Common myeloid progenitor, CD34-positive (primary cell): Measurements from ENCODE around the gene DHX15.

ENCODE experiments used
- CTCF ChIA-PET: fragments of 350-600 bp; sonication (Branson Sonifier 250); formaldehyde crosslinking; loops from one replicate; lab custom pipeline; 2021; ENCODE audit warnings: antibody characterized with exemption; lab: Charles Lee
- POLR2A ChIA-PET: fragments of 350-600 bp; sonication (Branson Sonifier 250); formaldehyde crosslinking; loops from one replicate; lab custom pipeline; 2021; ENCODE audit warnings: antibody characterized with exemption; lab: Charles Lee
- DNase-seq, 3 donors: peaks; one replicate each; pipeline versions ENCODE4 v3.0.0 to v3.0.0-alpha.2; 2013
- H3K27ac ChIP-seq, 2 experiments: 1 replicate in 1 of 2; 2 replicates in 1 of 2; pipeline ENCODE4 v1.7.0; 2013; ENCODE audit warnings: inconsistent platforms in 2 of 2, low read length in 2 of 2, mild to moderate bottlenecking in 2 of 2, low read depth in 1 of 2, moderate library complexity in 1 of 2; ENCODE audit not compliant: severe bottlenecking in 2 of 2, insufficient read depth in 1 of 2, poor library complexity in 1 of 2
- H3K27me3 ChIP-seq, 5 experiments: replicated peaks in 2 of 5; 1 replicate in 3 of 5; 2 replicates in 2 of 5; pipeline versions ENCODE4 v1.6.1 to v1.7.0; 2013; ENCODE audit warnings: low read length in 4 of 5, mild to moderate bottlenecking in 2 of 5, moderate library complexity in 2 of 5, inconsistent platforms in 1 of 5; ENCODE audit not compliant: insufficient read depth in 5 of 5, control insufficient read depth in 4 of 5
- H3K36me3 ChIP-seq, 4 experiments: 1 replicate in 2 of 4; 2 replicates in 2 of 4; pipeline versions ENCODE4 v1.6.1 to v1.7.0; 2013; ENCODE audit warnings: low read length in 3 of 4, control low read depth in 1 of 4, mild to moderate bottlenecking in 1 of 4; ENCODE audit not compliant: control insufficient read depth in 4 of 4, insufficient read depth in 4 of 4
- H3K4me1 ChIP-seq, 4 experiments: 1 replicate in 3 of 4; 2 replicates in 1 of 4; pipeline versions ENCODE4 v1.6.1 to v1.7.1; 2013; ENCODE audit warnings: low read length in 3 of 4, mild to moderate bottlenecking in 3 of 4, control low read depth in 1 of 4, inconsistent platforms in 1 of 4, moderate library complexity in 1 of 4; ENCODE audit not compliant: control insufficient read depth in 4 of 4, insufficient read depth in 4 of 4; ENCODE audit errors: control extremely low read depth in 1 of 4
- H3K4me3 ChIP-seq, 7 experiments: 1 replicate in 4 of 7; 2 replicates in 3 of 7; pipeline versions ENCODE4 v1.5.1 to v1.7.0; 2013; ENCODE audit warnings: mild to moderate bottlenecking in 7 of 7, low read length in 6 of 7, moderate library complexity in 6 of 7, inconsistent platforms in 2 of 7, low read depth in 2 of 7, control low read depth in 1 of 7; ENCODE audit not compliant: insufficient read depth in 4 of 7, control insufficient read depth in 1 of 7; ENCODE audit errors: extremely low read depth in 1 of 7
- H3K9me3 ChIP-seq, 5 experiments: 1 replicate in 4 of 5; 2 replicates in 1 of 5; pipeline versions ENCODE4 v1.6.1 to v1.7.1; 2013; ENCODE audit warnings: low read length in 4 of 5, mild to moderate bottlenecking in 2 of 5, inconsistent platforms in 1 of 5, low read depth in 1 of 5, moderate library complexity in 1 of 5; ENCODE audit not compliant: control insufficient read depth in 4 of 5, insufficient read depth in 2 of 5; ENCODE audit errors: control extremely low read depth in 1 of 5
- WGBS: methylation state at CpG from one replicate; pipeline ENCODE4 v1.1.5; 2013; ENCODE audit not compliant: insufficient coverage; 5-methylcytosine and 5-hydroxymethylcytosine counted together

DHX15 gene

DNA sequence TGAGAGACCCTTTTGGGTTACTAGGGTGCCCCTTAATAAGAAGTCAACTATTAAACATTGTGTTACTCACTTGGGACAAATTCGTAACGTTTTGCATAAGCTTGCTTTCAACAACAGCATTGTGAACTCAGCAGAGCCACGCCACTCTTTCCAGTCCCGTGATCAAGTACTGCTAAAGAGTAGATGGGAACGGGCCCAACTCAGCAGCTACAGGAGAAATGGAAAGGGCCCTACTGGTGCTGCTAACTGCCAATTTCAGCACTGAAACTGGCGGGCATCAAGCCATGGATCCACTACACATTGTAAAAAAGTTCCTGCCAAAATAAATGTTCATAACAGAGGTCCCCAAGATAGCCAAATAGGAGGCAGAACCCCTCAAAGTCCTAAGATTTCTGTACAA, 19.0 kb upstream of the DHX15 start:
- H3K9me3 ChIP-seq: peaks cover 0 to 9% (median 0%) of the 10 kb centered on the region in 5 experiments
- DNase-seq: no peak
- ChIA-PET CTCF (interaction anchor here (0.6 kb wide), 1 partner anchor 25 kb away, joined by 3 read pairs; no protein-coding TSS in a partner anchor), POLR2A (no interaction called here)
- WGBS: 94% methylated on average over 5 of the region's 6 CpGs
- no peaks in the 10 kb centered on the region for H3K4me1 ChIP-seq
- H3K36me3 ChIP-seq: no peaks in the 10 kb centered on the region
- H3K4me3 ChIP-seq: no peak overlapping the region
- H3K27me3 ChIP-seq: no peaks in the 10 kb centered on the region
- no peak overlapping the region for H3K27ac ChIP-seq

- CTCF ChIA-PET: interaction anchor here (1.1 kb wide), 1 partner anchor 12 kb away, joined by 3 read pairs; no protein-coding TSS in a partner anchor
Measured at GRCh38 chr4:24601121-24601520, 16.8 kb upstream of the DHX15 start.

DNA sequence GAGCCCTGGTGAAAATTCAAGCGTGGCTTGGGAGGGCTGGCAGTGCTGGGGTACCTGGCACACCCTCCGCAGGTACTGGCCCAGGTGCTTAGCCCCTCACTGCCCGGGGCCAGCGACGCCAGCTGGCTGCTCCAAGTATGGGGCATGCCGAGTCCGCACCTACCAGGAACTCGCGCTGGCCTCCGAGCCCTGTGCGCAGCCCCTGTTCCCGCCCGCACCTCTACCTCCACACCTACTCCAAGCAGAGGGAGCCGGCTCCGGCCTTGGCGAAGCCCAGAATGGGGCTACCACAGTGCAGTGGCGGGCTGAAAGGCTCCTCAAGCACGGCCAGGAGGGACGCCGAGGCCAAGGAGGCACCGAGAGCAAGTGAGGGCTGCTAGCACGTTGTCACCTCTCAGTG, 14.9 kb upstream of the DHX15 start:
- DNase-seq: no peak
- Histone ChIP-seq H3K36me3 (no peaks in the 10 kb centered on the region), H3K27me3 (no peaks in the 10 kb centered on the region), H3K9me3 (peaks cover 0 to 3% (median 2%) of the 10 kb centered on the region in 5 experiments), H3K4me1 (no peaks in the 10 kb centered on the region), H3K27ac (no peak overlapping the region), H3K4me3 (no peak overlapping the region)
- 97% methylated on average over 18 of the region's 22 CpGs for WGBS
- CTCF ChIA-PET: no interaction called here
- POLR2A ChIA-PET: no interaction called here

More at GRCh38 chr4:24601121-24601520, 16.8 kb upstream of the DHX15 start:
- H3K4me1 ChIP-seq: no peaks in the 10 kb centered on the region
- no peaks in the 10 kb centered on the region for H3K36me3 ChIP-seq
- peaks cover 0 to 11% (median 2%) of the 10 kb centered on the region in 5 experiments for H3K9me3 ChIP-seq
- no CpG with 5 or more reads among the region's 1 CpG for WGBS
- no peak overlapping the region for H3K4me3 ChIP-seq
- H3K27ac ChIP-seq: no peak overlapping the region
- no peak for DNase-seq
- H3K27me3 ChIP-seq: no peaks in the 10 kb centered on the region
- POLR2A ChIA-PET: no interaction called here

DNA sequence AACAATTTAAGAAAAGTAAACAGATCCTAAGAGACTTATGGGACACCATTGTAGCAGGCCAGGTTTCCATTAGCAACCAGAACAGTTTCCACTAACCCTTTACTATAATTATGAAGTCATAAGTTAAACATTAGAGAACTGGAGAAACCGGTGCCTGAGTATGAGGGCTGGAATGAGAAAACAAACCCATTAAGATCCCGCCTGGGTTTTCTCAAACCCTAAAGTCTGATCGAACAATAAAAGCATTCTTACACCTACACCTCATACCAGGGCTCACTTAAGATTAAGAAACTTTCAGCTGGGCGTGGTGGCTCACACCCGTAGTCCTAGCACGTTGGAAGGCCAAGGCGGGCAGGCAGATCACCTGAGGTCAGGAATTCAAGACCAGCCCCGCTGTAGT, 13.7 kb upstream of the DHX15 start:
- Histone ChIP-seq H3K4me1 (no peaks in the 10 kb centered on the region), H3K9me3 (peaks cover 0 to 5% (median 2%) of the 10 kb centered on the region in 5 experiments), H3K27ac (no peak overlapping the region), H3K4me3 (no peak overlapping the region), H3K27me3 (peaks cover 0 to 3% (median 0%) of the 10 kb centered on the region in 5 experiments), H3K36me3 (no peaks in the 10 kb centered on the region)
- CTCF ChIA-PET: no interaction called here
- DNase-seq: no peak
- POLR2A ChIA-PET: no interaction called here
- no CpG with 5 or more reads among the region's 8 CpGs for WGBS

DNA sequence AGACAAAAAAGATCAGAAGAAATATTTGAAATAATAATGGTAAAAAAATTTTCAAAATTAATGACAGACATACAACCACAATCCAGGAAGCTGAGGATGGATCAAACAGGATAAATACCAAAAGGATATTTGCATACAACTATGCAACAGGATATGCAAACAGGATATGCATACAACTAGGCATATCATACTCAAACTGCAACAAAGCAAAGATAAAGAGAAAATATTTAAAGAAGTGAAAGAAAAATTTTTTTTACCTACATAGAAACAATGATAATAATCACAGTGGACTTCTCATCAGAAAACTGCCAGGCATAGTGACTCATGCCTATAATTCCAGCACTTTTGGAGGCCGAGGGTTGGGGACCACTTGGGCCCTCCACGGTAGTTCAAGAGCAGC, 11.3 kb upstream of the DHX15 start:
- DNase-seq: no peak
- Histone ChIP-seq H3K27me3 (peaks cover 0 to 4% (median 0%) of the 10 kb centered on the region in 5 experiments), H3K4me3 (no peak overlapping the region), H3K9me3 (peaks cover 1 to 11% (median 5%) of the 10 kb centered on the region in 5 experiments), H3K27ac (no peak overlapping the region), H3K4me1 (no peaks in the 10 kb centered on the region), H3K36me3 (no peaks in the 10 kb centered on the region)
- no CpG with 5 or more reads among the region's 2 CpGs for WGBS
- POLR2A ChIA-PET: no interaction called here
- CTCF ChIA-PET: interaction anchor here (1.0 kb wide), 1 partner anchor 109 kb away, joined by 3 read pairs; no protein-coding TSS in a partner anchor

DNA sequence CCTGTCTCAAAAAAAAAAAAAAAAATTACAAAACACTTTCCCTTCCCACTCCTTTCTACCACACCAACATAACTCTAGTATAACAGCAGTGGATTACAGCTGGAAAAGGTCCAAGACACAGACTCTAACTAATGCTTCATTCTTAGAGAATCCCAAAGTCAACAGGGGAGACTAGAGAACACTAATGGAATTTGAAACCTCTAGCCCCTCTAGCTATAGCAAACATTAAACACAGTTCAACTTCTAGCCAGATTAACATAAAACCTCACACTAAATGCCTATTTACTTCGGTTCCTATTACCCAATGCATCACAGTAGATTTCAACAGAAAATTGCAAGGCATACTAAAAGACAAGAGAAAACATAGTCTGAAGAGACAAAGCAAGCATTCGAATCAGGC, 10.5 kb upstream of the DHX15 start:
- H3K9me3 ChIP-seq: peaks cover 3 to 18% (median 9%) of the 10 kb centered on the region in 5 experiments
- CTCF ChIA-PET: interaction anchor here (1.0 kb wide), 1 partner anchor 110 kb away, joined by 3 read pairs; no protein-coding TSS in a partner anchor

DNA sequence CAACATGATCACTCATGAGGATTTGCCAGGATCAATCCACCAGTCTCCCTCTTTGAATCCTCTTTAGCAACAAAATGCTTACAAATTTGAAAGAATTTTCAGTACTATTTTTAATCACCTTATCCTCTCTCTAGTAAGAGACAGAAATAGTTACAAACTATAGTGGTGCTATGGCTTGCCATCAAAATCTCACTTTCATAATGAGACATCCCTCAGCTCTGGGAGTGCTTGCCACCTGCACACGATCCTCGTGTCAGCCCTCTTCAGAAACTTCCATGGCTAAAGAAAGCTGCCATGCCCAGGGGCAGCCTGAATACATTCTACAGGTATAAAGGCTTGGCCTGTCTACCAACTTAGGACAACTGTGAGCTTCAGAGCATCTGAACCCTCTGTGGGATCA, 5.1 kb upstream of the DHX15 start:
- ChIA-PET CTCF (no interaction called here), POLR2A (no interaction called here)
- Histone ChIP-seq H3K4me3 (no peak overlapping the region), H3K9me3 (peaks cover 3 to 24% (median 15%) of the 10 kb centered on the region in 5 experiments), H3K4me1 (peaks cover 0 to 2% (median under 1%) of the 10 kb centered on the region in 4 experiments), H3K36me3 (no peaks in the 10 kb centered on the region), H3K27me3 (peaks cover 0 to 4% (median 0%) of the 10 kb centered on the region in 5 experiments), H3K27ac (no peak overlapping the region)
- DNase-seq: no peak
- 100% methylated on average over 2 of the region's 2 CpGs for whole genome bisulfite sequencing

More for the DNA sequence above, 10.5 kb upstream of the DHX15 start:
- DNase-seq: no peak
- Histone ChIP-seq H3K4me3 (no peak overlapping the region), H3K27ac (no peak overlapping the region), H3K36me3 (no peaks in the 10 kb centered on the region), H3K4me1 (no peaks in the 10 kb centered on the region), H3K27me3 (peaks cover 0 to 4% (median 0%) of the 10 kb centered on the region in 5 experiments)
- 100% methylated on average over 2 of the region's 2 CpGs for WGBS
- POLR2A ChIA-PET: no interaction called here
